ES-I3 (cell line): ENCODE results near the gene PTGDR2.

ENCODE experiments used
- H3K36me3 ChIP-seq: 2 replicates; pipeline ENCODE4 v1.6.1; 2013; ENCODE audit warnings: mild to moderate bottlenecking, low read length, control low read depth, moderate library complexity; ENCODE audit not compliant: insufficient read depth
- H3K4me1 ChIP-seq: 2 replicates; pipeline ENCODE4 v1.6.1; 2013; ENCODE audit warnings: mild to moderate bottlenecking, control low read depth, low read length; ENCODE audit not compliant: insufficient read depth
- H3K9ac ChIP-seq: 2 replicates; pipeline ENCODE4 v1.6.1; 2013; ENCODE audit warnings: low read depth, mild to moderate bottlenecking, low read length, moderate library complexity
- H3K9me3 ChIP-seq: 2 replicates; pipeline ENCODE4 v1.6.1; 2013; ENCODE audit warnings: mild to moderate bottlenecking, low read length, moderate library complexity; ENCODE audit not compliant: control insufficient read depth, insufficient read depth

Gene PTGDR2

DNA sequence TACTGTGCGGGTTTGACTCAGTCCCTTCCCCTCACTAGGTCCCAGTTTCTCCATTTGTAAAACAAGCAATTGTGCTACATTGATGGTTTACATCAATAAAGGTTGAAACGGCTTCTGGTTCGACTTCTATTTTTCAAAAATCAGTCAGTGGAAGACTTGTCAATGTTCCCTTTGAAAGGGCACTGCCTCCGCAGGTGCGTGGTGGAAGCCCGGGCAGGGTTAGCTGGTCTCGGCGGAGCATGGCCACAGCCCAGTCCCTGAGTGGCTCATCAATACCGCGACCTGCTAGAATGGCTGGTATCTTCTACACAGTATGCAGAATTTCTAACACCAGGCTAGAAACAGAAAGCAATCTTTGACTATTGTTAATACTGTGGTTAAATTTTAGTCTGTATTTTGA is 54.6 kb downstream of the PTGDR2 start:
- H3K9ac ChIP-seq: no peak overlapping the region
- H3K4me1 ChIP-seq: no peaks in the 10 kb centered on the region
- H3K9me3 ChIP-seq: no peaks in the 10 kb centered on the region
- H3K36me3 ChIP-seq: no peaks in the 10 kb centered on the region
